Breast epithelium (tissue), 3 donors: ENCODE results near the gene RAVER2.

Source experiments
- CTCF ChIP-seq, 3 donors: fragments of 450-650 bp; IDR thresholded peaks; one replicate each; pipeline ENCODE4 v1.5.1; 2016 to 2017; ENCODE audit warnings: antibody characterized with exemption in 3 of 3, mild to moderate bottlenecking in 3 of 3, moderate library complexity in 3 of 3
- POLR2A ChIP-seq: fragments of 450-650 bp; IDR thresholded peaks from one replicate; pipeline ENCODE4 v1.6.1; 2016; ENCODE audit warnings: antibody characterized with exemption, mild to moderate bottlenecking, moderate library complexity
- POLR2AphosphoS5 ChIP-seq, 3 donors: sonication (generic); formaldehyde crosslinking; IDR thresholded peaks; one replicate each; pipeline ENCODE4 v1.6.1; 2017; ENCODE audit warnings: antibody characterized with exemption in 3 of 3

DNA sequence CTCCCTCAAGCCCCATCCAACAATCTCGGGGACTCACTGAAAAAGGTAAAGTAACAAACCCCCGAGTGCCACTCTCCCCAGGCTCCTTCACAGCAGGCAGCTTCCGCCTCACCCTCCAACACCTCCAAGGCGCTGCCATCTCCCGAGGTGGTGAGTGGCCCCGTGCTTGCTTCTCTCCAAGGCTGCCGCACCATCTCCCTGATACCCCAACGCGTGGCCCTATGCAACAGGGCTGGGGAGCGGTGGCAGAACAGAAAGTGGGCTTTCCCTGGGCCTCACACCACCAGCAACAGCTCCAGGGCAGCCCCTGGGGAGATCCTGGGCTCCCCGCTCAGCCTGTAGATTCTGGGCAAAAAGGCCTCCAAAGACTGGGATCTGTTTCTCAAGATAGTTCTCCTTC is 105.1 kb downstream of the RAVER2 start:
- TF ChIP-seq POLR2A: no peak
- no peak for TF ChIP-seq CTCF (IDR thresholded peaks at IDR 0.05)
- TF ChIP-seq POLR2AphosphoS5 (IDR thresholded peaks at IDR 0.05): no peak
